Measurements from ENCODE around the gene ZP3. TPM values are rescaled to one million over a fixed set of nuclear protein-coding genes. Genes with fewer than 3 reads are reported as not detected.
"Not testable (repeated sequence)": the region's sequence is repeated elsewhere in the genome, so short reads cannot be mapped to it uniquely, and the experiment has no call there.

Gene ZP3
- polyA plus RNA-seq, 1 experiment = 2.5 TPM

GRCh38 chr7:76407718-76408117, 17.0 kb upstream of the ZP3 start:
- no peak overlapping the region for H3K4me3 ChIP-seq (ENCODE audit: low read depth, low read length)
- ChIA-PET CTCF (interaction anchor here (1.1 to 1.5 kb wide), 4 partner anchors 10 to 49 kb away, joined by 3 to 6 read pairs (median 4); partner anchors contain the start of gene YWHAG), POLR2A (no interaction called here)

GRCh38 chr7:76408121-76408560, 16.6 kb upstream of the ZP3 start:
- Histone ChIP-seq H3K4me3 (ENCODE audit: low read depth, low read length) (no peak overlapping the region), H3K27me3 (ENCODE audit: control insufficient read depth, insufficient read depth, low read length) (no peaks in the 10 kb centered on the region; the same call in 1 of the 2 replicates), H3K36me3 (ENCODE audit: control insufficient read depth, insufficient read depth, low read length) (no peaks in the 10 kb centered on the region)
- no peak for TF ChIP-seq CTCF (IDR thresholded peaks at IDR 0.05; ENCODE audit: insufficient read depth, low read depth, low read length)
- no peak for DNase-seq (ENCODE audit: low read depth)
- CTCF ChIA-PET = interaction anchor here (1.1 to 1.5 kb wide), 3 partner anchors 11 to 49 kb away, joined by 3 to 4 read pairs (median 3); partner anchors contain the start of gene YWHAG
- POLR2A ChIA-PET = no interaction called here

More at GRCh38 chr7:76407718-76408117, 17.0 kb upstream of the ZP3 start:
- Histone ChIP-seq H3K36me3 (ENCODE audit: control insufficient read depth, insufficient read depth, low read length) (no peaks in the 10 kb centered on the region), H3K27me3 (ENCODE audit: control insufficient read depth, insufficient read depth, low read length) (no peaks in the 10 kb centered on the region; the same call in 1 of the 2 replicates)
- DNase-seq (ENCODE audit: low read depth) = no peak
- TF ChIP-seq CTCF (IDR thresholded peaks at IDR 0.05; ENCODE audit: insufficient read depth, low read depth, low read length) = no peak

GRCh38 chr7:76409537-76409936, 15.2 kb upstream of the ZP3 start, which contains the start of gene SSC4D:
Gene SSC4D (minus strand): TSS chr7:76409697. CDS start chr7:76404439, 5,258 bp downstream.
- ChIA-PET POLR2A (no interaction called here), CTCF (interaction anchor here (0.6 kb wide), 2 partner anchors 14 to 38 kb away, joined by 3 to 5 read pairs; no protein-coding TSS in a partner anchor)
- Histone ChIP-seq H3K36me3 (ENCODE audit: control insufficient read depth, insufficient read depth, low read length) (no peaks in the 10 kb centered on the region), H3K27me3 (ENCODE audit: control insufficient read depth, insufficient read depth, low read length) (no peaks in the 10 kb centered on the region; the same call in 1 of the 2 replicates), H3K4me3 (ENCODE audit: low read depth, low read length) (no peak within 1 kb of the TSS)
- no peak for DNase-seq (ENCODE audit: low read depth)
- TF ChIP-seq CTCF (IDR thresholded peaks at IDR 0.05; ENCODE audit: insufficient read depth, low read depth, low read length) = no peak

- CTCF ChIA-PET = no interaction called here
- no peak for TF ChIP-seq CTCF (IDR thresholded peaks at IDR 0.05; ENCODE audit: insufficient read depth, low read depth, low read length)
- POLR2A ChIA-PET = no interaction called here
- DNase-seq (ENCODE audit: low read depth) = no peak
- Histone ChIP-seq H3K4me3 (ENCODE audit: low read depth, low read length) (no peak overlapping the region), H3K27me3 (ENCODE audit: control insufficient read depth, insufficient read depth, low read length) (no peaks in the 10 kb centered on the region; the same call in 1 of the 2 replicates), H3K36me3 (ENCODE audit: control insufficient read depth, insufficient read depth, low read length) (no peaks in the 10 kb centered on the region)
These were observed 13.1 kb upstream of the ZP3 start for GRCh38 chr7:76411626-76412025.

- Histone ChIP-seq H3K27me3 (ENCODE audit: control insufficient read depth, insufficient read depth, low read length) (no peaks in the 10 kb centered on the region; the same call in 1 of the 2 replicates), H3K36me3 (ENCODE audit: control insufficient read depth, insufficient read depth, low read length) (no peaks in the 10 kb centered on the region), H3K4me3 (ENCODE audit: low read depth, low read length) (no peak overlapping the region)
- POLR2A ChIA-PET = no interaction called here
- no peak for TF ChIP-seq CTCF (IDR thresholded peaks at IDR 0.05; ENCODE audit: insufficient read depth, low read depth, low read length)
- CTCF ChIA-PET = no interaction called here
- DNase-seq (ENCODE audit: low read depth) = no peak
These were observed 12.5 kb upstream of the ZP3 start for GRCh38 chr7:76412249-76412648.

- H3K27me3 ChIP-seq (ENCODE audit: control insufficient read depth, insufficient read depth, low read length); DNase-seq (ENCODE audit: low read depth); H3K36me3 ChIP-seq (ENCODE audit: control insufficient read depth, insufficient read depth, low read length); POLR2A ChIA-PET; CTCF ChIA-PET; H3K4me3 ChIP-seq (ENCODE audit: low read depth, low read length): not testable (repeated sequence)
These were observed 7.0 kb upstream of the ZP3 start for GRCh38 chr7:76417654-76418310.

GRCh38 chr7:76421097-76421496, 3.7 kb upstream of the ZP3 start:
- not testable (repeated sequence) for H3K4me3 ChIP-seq (ENCODE audit: low read depth, low read length); H3K36me3 ChIP-seq (ENCODE audit: control insufficient read depth, insufficient read depth, low read length); H3K27me3 ChIP-seq (ENCODE audit: control insufficient read depth, insufficient read depth, low read length)
- CTCF ChIA-PET = interaction anchor here (0.6 to 0.8 kb wide), 3 partner anchors 61 to 121 kb away, joined by 3 read pairs; no protein-coding TSS in a partner anchor
- DNase-seq (ENCODE audit: low read depth) = peak; percentile 92
- POLR2A ChIA-PET = interaction anchor here (0.6 kb wide), 1 partner anchor 224 kb away, joined by 7 read pairs; no protein-coding TSS in a partner anchor

Data from BJ (cell line).